Measurements from ENCODE around the gene MT1HL1. TPM values are rescaled to one million over a fixed set of nuclear protein-coding genes. Genes with fewer than 3 reads are reported as not detected.
"Not testable (repeated sequence)": the region's sequence is repeated elsewhere in the genome, so short reads cannot be mapped to it uniquely, and the experiment has no call there.

Gene MT1HL1
- total and polyA plus RNA-seq, 8 donors = not detected

- peaks cover 0 to 3% (median 0%) of the 10 kb centered on the region in 4 donors for H3K9me3 ChIP-seq
- H3K4me3 ChIP-seq = no peak overlapping the region
- H3K4me1 ChIP-seq = no peaks in the 10 kb centered on the region
- no peak for DNase-seq
- H3K36me3 ChIP-seq = no peaks in the 10 kb centered on the region
- H3K27ac ChIP-seq = no peak overlapping the region
- no peaks in the 10 kb centered on the region for H3K27me3 ChIP-seq
- TF ChIP-seq EP300 (IDR thresholded peaks at IDR 0.05) (no peak), POLR2AphosphoS5 (IDR thresholded peaks at IDR 0.05) (no peak), CTCF (IDR thresholded peaks at IDR 0.05) (no peak), POLR2A (IDR thresholded peaks at IDR 0.05) (no peak)
- intact Hi-C loops (cut with DNase I; ENCODE audit: low total_unique reads) = no loop called here
These were observed 20.4 kb downstream of the MT1HL1 start for GRCh38 chr1:236983818-236984217.

GRCh38 chr1:236982380-236982779 lies 21.9 kb downstream of the MT1HL1 start:
- H3K4me3 ChIP-seq = no peak overlapping the region
- H3K9me3 ChIP-seq = peaks cover 0 to 4% (median 1%) of the 10 kb centered on the region in 4 donors
- TF ChIP-seq CTCF (IDR thresholded peaks at IDR 0.05) (no peak), POLR2A (IDR thresholded peaks at IDR 0.05) (no peak), POLR2AphosphoS5 (IDR thresholded peaks at IDR 0.05) (no peak), EP300 (IDR thresholded peaks at IDR 0.05) (no peak)
- WGBS, 5 donors = 81 to 92% (median 91%) methylated on average over 1 of the region's 1 CpG
- no peak overlapping the region for H3K27ac ChIP-seq
- no peaks in the 10 kb centered on the region for H3K36me3 ChIP-seq
- intact Hi-C loops (cut with DNase I; ENCODE audit: low total_unique reads) = no loop called here
- no peaks in the 10 kb centered on the region for H3K27me3 ChIP-seq
- H3K4me1 ChIP-seq = no peaks in the 10 kb centered on the region
- DNase-seq = no peak

- H3K36me3 ChIP-seq; H3K27me3 ChIP-seq; intact Hi-C loops (cut with DNase I; ENCODE audit: low total_unique reads); H3K27ac ChIP-seq; DNase-seq; H3K4me1 ChIP-seq; H3K4me3 ChIP-seq: not testable (repeated sequence)
- peaks cover 0 to 10% (median 4%) of the 10 kb centered on the region in 4 donors for H3K9me3 ChIP-seq
- 91 to 96% (median 94%) methylated on average over 20 of the region's 20 CpGs for WGBS, 5 donors
These were observed 22.8 kb downstream of the MT1HL1 start for GRCh38 chr1:236981431-236981830.

- 83 to 92% (median 89%) methylated on average over 6 of the region's 6 CpGs for WGBS, 5 donors
- H3K36me3 ChIP-seq = no peaks in the 10 kb centered on the region
- H3K27ac ChIP-seq = no peak overlapping the region
- no peak overlapping the region for H3K4me3 ChIP-seq
- no peak for DNase-seq
- peaks cover 0 to 10% (median 4%) of the 10 kb centered on the region in 4 donors for H3K9me3 ChIP-seq
- H3K27me3 ChIP-seq = no peaks in the 10 kb centered on the region
- no peak for TF ChIP-seq POLR2A (IDR thresholded peaks at IDR 0.05)
- no peak for TF ChIP-seq POLR2AphosphoS5 (IDR thresholded peaks at IDR 0.05)
- TF ChIP-seq CTCF (IDR thresholded peaks at IDR 0.05) = no peak
- TF ChIP-seq EP300 (IDR thresholded peaks at IDR 0.05) = no peak
- intact Hi-C loops (cut with DNase I; ENCODE audit: low total_unique reads) = no loop called here
- no peaks in the 10 kb centered on the region for H3K4me1 ChIP-seq
These were observed 23.6 kb downstream of the MT1HL1 start for GRCh38 chr1:236980673-236981072.

- Histone ChIP-seq H3K27me3 (no peaks in the 10 kb centered on the region), H3K4me1 (no peaks in the 10 kb centered on the region), H3K9me3 (peaks cover 0 to 10% (median 4%) of the 10 kb centered on the region in 4 donors), H3K36me3 (no peaks in the 10 kb centered on the region), H3K4me3 (no peak overlapping the region), H3K27ac (no peak overlapping the region)
- DNase-seq = peak in 1 of 2 donors; percentile 7
- no peak for TF ChIP-seq EP300 (IDR thresholded peaks at IDR 0.05)
- no peak for TF ChIP-seq POLR2AphosphoS5 (IDR thresholded peaks at IDR 0.05)
- TF ChIP-seq CTCF (IDR thresholded peaks at IDR 0.05) = no peak
- no peak for TF ChIP-seq POLR2A (IDR thresholded peaks at IDR 0.05)
- intact Hi-C loops (cut with DNase I; ENCODE audit: low total_unique reads) = no loop called here
- 80 to 86% (median 83%) methylated on average over 13 of the region's 13 CpGs for WGBS, 5 donors
These were observed 24.9 kb downstream of the MT1HL1 start for GRCh38 chr1:236979149-236979900.
